RWPE1 (cell line): ENCODE measurements around the gene PLS1.
A peak's percentile ranks its signal among the peaks of the same experiment; 100 is the strongest.

Source experiments
- CTCF ChIA-PET: fragments of 350-600 bp; sonication (Branson Sonifier 250); formaldehyde crosslinking; extraction: SDS; loops from one replicate; lab custom pipeline; 2021; lab: Yijun Ruan, JAX
- POLR2A ChIA-PET: fragments of 400-600 bp; formaldehyde crosslinking; extraction: SDS; loops from one replicate; lab custom pipeline; 2020; ENCODE audit warnings: antibody characterized with exemption; ENCODE audit not compliant: low non-redundant PET; lab: Yijun Ruan, JAX
- DNase-seq: peaks from one replicate; pipeline ENCODE4 v3.0.0; 2012; ENCODE audit warnings: low spot score
- H3K27ac ChIP-seq: fragments of 450-650 bp; 2 replicates; pipeline ENCODE4 v1.5.1; 2017
- TF ChIP-seq, protein P1 (sequence below): fragments of 450-650 bp; conservative IDR thresholded peaks from 2 replicates; pipeline ENCODE4 v1.5.1; 2017; ENCODE audit warnings: low read depth, mild to moderate bottlenecking

The PLS1 gene

DNA sequence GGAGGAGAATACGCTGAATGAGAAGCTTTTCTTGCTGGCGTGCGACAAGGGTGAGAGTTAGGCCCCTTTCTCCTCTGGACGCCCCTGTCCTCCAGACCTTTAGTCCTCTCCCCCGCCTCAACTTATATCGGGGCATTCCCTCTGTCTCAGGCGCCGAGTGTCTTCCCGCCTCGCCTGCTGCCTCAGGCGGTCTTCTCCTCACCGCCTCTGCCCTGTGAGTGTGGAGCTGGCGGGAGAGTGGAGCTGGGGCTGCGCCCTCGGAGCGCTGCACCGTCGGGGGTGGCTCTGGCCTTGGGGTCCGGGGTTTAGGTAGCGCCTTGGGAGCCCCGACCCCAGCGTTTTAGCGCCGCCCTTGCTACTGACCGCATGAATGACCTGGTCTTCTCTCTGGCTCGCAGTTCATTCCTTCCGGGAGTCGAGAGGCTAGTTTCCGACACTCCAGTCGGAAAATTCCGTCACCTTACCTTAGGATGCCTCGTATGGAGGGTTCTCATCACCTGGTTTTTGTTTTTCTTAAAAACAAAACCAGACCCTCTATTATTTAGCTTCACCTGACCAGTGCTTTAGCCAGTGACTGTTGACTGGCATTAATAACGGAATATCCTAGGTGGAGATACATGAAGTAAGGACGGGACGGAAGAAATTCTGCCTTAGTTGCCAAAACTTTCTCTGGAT lies 128.6 kb downstream of the PLS1 start:
- ChIA-PET POLR2A (interaction anchor here (0.6 kb wide), 1 partner anchor 13 kb away, joined by 3 read pairs; no protein-coding TSS in a partner anchor), CTCF (no interaction called here)
- TF ChIP-seq, protein P1, sequence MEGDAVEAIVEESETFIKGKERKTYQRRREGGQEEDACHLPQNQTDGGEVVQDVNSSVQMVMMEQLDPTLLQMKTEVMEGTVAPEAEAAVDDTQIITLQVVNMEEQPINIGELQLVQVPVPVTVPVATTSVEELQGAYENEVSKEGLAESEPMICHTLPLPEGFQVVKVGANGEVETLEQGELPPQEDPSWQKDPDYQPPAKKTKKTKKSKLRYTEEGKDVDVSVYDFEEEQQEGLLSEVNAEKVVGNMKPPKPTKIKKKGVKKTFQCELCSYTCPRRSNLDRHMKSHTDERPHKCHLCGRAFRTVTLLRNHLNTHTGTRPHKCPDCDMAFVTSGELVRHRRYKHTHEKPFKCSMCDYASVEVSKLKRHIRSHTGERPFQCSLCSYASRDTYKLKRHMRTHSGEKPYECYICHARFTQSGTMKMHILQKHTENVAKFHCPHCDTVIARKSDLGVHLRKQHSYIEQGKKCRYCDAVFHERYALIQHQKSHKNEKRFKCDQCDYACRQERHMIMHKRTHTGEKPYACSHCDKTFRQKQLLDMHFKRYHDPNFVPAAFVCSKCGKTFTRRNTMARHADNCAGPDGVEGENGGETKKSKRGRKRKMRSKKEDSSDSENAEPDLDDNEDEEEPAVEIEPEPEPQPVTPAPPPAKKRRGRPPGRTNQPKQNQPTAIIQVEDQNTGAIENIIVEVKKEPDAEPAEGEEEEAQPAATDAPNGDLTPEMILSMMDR: no peak; the same call in 1 of the 2 replicates
- H3K27ac ChIP-seq: peak overlapping the region; percentile 85
- DNase-seq: peak; percentile 34

DNA sequence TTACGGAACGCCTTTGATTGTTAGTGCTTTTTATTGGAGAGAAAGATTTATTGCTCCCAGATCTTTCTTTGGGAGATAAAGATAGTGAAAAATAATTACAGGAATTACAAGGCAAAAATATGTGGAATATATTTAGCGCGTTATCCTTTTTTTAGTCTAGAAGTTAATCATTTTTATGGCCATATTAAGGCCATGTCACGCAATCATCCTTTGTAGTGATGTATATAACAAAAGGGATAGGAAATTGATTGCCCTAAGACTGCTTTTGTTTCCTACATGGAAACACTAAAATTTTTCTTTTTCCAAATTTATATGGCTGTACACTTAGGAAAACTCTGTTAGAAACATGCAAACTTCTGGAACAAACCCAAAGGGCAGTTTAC lies 129.2 kb downstream of the PLS1 start:
- no peak overlapping the region for H3K27ac ChIP-seq
- ChIA-PET POLR2A (no interaction called here), CTCF (no interaction called here)
- TF ChIP-seq, protein P1: no peak
- DNase-seq: no peak

DNA sequence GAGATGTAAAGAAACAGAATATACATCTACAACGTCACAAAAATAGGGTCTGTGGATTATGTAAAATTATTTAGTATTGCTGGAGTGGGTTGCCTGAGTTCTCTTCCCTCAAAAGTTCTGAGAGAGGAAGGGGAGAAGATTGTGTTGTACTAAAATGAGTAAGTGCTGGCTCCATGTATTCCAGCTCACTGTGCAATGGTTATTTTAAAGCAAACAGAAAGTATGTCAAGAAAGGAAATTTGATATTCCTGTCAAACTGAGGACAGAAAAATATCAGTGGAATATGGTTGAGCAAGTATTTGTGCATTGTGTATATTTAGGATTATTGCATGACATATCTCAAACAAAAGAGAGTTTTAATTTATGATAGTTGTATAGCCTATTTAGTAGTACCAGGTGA lies 129.8 kb downstream of the PLS1 start:
- no peak for DNase-seq
- CTCF ChIA-PET: interaction anchor here (0.7 kb wide), 1 partner anchor 350 kb away, joined by 3 read pairs; no protein-coding TSS in a partner anchor
- no peak overlapping the region for H3K27ac ChIP-seq
- TF ChIP-seq, protein P1: no peak
- POLR2A ChIA-PET: no interaction called here

DNA sequence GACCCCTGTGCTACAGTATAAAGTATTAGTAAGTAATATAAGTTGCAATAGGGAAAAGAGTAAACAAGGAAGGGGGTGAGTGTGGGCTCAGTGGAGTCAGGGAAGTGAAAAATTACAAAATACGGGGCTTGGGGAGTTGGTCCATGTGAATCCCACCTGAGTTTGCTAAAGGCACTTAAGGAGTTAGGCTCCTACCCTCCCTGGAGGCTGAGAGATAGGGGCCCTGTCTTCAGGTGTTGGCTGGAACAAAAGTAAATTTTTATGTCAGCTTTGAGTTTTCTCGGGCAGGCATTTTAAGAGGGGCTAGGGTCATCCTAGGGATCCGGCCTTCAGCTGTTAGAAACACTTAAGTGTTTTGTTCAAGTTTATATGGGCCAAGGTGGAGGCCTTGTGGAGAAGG lies 135.9 kb downstream of the PLS1 start:
- ChIA-PET POLR2A (no interaction called here), CTCF (no interaction called here)
- TF ChIP-seq, protein P1: no peak
- DNase-seq: no peak
- no peak overlapping the region for H3K27ac ChIP-seq

DNA sequence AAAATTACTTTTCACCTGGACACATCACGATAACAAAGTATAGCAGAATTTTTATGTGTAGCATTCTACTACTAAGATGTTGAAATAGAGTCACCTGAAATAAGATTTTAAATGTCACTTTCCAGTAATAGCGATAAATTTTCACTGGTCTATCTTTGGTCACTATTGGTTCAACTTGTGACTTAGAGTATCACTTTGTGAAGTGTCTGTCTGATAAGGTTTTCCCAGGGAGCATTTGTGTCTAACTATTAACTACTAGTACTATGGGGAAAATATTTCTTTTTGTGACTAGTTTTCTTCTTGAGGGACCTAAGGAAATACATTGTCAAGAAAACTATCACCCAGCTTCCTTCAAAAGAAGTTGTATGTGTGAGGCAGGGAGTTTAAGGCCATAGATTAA lies 138.6 kb downstream of the PLS1 start:
- ChIA-PET CTCF (no interaction called here), POLR2A (no interaction called here)
- TF ChIP-seq, protein P1: no peak
- no peak for DNase-seq
- no peak overlapping the region for H3K27ac ChIP-seq

DNA sequence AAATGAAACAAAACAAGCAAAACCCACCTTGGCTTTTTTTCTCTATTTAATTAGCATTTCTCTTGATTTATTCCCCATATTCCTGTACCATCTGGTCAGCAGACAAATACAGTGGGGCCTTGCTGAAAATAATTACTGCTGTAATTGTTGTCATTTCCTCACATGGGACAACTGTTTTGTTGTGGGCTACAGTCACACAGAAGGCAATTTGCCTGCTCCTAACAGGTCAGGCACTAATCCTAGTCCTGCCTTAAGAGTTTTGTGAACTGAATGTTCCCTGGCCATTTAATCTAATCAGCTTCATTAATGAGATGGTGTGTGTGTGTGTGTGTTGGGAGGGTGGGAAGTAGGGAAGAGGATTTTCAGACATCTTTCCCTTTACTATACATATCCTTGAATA lies 139.3 kb downstream of the PLS1 start:
- TF ChIP-seq, protein P1: no peak
- CTCF ChIA-PET: no interaction called here
- POLR2A ChIA-PET: no interaction called here
- no peak for DNase-seq
- H3K27ac ChIP-seq: no peak overlapping the region
